ENCODE data around the gene TIMM44. TPM values are rescaled to one million over a fixed set of nuclear protein-coding genes. Genes with fewer than 3 reads are reported as not detected.

The TIMM44 gene
- total RNA-seq, 1 experiment from 2014 or later = 114 TPM

DNA sequence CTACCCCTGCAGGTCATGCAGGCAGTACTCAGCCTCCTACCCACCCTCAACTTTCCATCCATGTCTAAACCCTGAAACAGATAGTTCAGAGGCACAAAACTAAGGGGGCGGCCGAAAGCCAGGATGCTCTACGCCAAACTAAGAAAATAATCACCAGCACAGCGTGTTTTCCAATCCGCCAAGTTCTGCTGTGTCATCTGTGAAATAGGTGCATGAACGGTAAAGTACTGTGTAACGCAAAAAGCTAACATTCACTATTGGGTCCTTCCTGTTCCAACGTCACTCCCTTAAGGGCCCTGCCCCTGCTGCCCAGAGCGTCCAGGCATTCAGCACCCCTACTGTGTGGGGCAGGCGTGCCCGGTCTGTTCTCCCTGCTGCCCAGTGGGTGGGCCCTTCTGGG is 12.2 kb upstream of the TIMM44 start:
- no peak overlapping the region for H3T11ph ChIP-seq (ENCODE audit: low read length)
- H4K5ac ChIP-seq (ENCODE audit: insufficient read length, low read depth, low read length) = no peak overlapping the region
- no peak overlapping the region for H2BK12ac ChIP-seq (ENCODE audit: insufficient read length, low read depth, low read length)
- no peak overlapping the region for H4K91ac ChIP-seq (ENCODE audit: insufficient read length, low read depth, low read length)
- H3K18ac ChIP-seq (ENCODE audit: insufficient read length, low read depth, low read length) = no peak overlapping the region
- no peak overlapping the region for H2AFZ ChIP-seq (ENCODE audit: low read length)
- no peak overlapping the region for H3K9ac ChIP-seq (ENCODE audit: extremely low read depth, insufficient read length, low read length)
- H3K56ac ChIP-seq (ENCODE audit: insufficient read length, low read depth, low read length) = no peak overlapping the region
- no peak overlapping the region for H2BK15ac ChIP-seq (ENCODE audit: low read depth, low read length)
- no peak overlapping the region for H3K4me3 Mint-ChIP-seq
- no peaks in the 10 kb centered on the region for H4K20me1 ChIP-seq (ENCODE audit: control insufficient read depth, insufficient read depth, insufficient read length)
- H3K23me2 ChIP-seq (ENCODE audit: insufficient read length, low read depth, low read length, poor library complexity, severe bottlenecking) = no peaks in the 10 kb centered on the region
- H3K27ac ChIP-seq (ENCODE audit: insufficient read length, low read depth, low read length) = no peak overlapping the region
- peaks cover 11 to 15% of the 10 kb centered on the region in 2 experiments; a peak in 3 of 4 replicates for H3K4me1 Mint-ChIP-seq
- H3K79me1 ChIP-seq (ENCODE audit: insufficient read depth, low read depth, low read length, poor library complexity, severe bottlenecking) = no peaks in the 10 kb centered on the region
- H4K8ac ChIP-seq (replicated peaks; ENCODE audit: insufficient read length, low read depth, low read length) = no peak overlapping the region
- no peaks in the 10 kb centered on the region for H3K79me2 ChIP-seq (ENCODE audit: insufficient read depth, low read length)
- no peak overlapping the region for H2BK20ac ChIP-seq (ENCODE audit: low read depth, low read length, poor library complexity, severe bottlenecking)
- DNase-seq = no peak
- WGBS (ENCODE audit: extremely low coverage, insufficient read length, low lambda C conversion rate) = no CpG with 5 or more reads among the region's 11 CpGs
- no peaks in the 10 kb centered on the region for H3K9me3 ChIP-seq (ENCODE audit: control insufficient read depth, low read depth, low read length)
- no peak overlapping the region for H3K4ac ChIP-seq (ENCODE audit: low read depth, low read length)
- no peak overlapping the region for H3K14ac ChIP-seq (ENCODE audit: insufficient read depth, low read length)
- no peaks in the 10 kb centered on the region for H3K27me3 ChIP-seq (ENCODE audit: insufficient read depth, low read length)
- no peaks in the 10 kb centered on the region; the same call in 1 of the 2 replicates for H3K4me1 ChIP-seq (ENCODE audit: insufficient read depth, low read length)
- H2BK5ac ChIP-seq (ENCODE audit: insufficient read length, low read length) = no peak overlapping the region
- H3K4me2 ChIP-seq (ENCODE audit: insufficient read depth, insufficient read length, low read length) = no peak overlapping the region
- no peaks in the 10 kb centered on the region; a peak in 2 of 5 replicates for H3K9me3 Mint-ChIP-seq
- H3K27me3 Mint-ChIP-seq (ENCODE audit: low read depth) = no peaks in the 10 kb centered on the region
- H2AK5ac ChIP-seq (ENCODE audit: insufficient read length, low read length) = no peak overlapping the region
- TF ChIP-seq, protein P1, sequence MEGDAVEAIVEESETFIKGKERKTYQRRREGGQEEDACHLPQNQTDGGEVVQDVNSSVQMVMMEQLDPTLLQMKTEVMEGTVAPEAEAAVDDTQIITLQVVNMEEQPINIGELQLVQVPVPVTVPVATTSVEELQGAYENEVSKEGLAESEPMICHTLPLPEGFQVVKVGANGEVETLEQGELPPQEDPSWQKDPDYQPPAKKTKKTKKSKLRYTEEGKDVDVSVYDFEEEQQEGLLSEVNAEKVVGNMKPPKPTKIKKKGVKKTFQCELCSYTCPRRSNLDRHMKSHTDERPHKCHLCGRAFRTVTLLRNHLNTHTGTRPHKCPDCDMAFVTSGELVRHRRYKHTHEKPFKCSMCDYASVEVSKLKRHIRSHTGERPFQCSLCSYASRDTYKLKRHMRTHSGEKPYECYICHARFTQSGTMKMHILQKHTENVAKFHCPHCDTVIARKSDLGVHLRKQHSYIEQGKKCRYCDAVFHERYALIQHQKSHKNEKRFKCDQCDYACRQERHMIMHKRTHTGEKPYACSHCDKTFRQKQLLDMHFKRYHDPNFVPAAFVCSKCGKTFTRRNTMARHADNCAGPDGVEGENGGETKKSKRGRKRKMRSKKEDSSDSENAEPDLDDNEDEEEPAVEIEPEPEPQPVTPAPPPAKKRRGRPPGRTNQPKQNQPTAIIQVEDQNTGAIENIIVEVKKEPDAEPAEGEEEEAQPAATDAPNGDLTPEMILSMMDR (conservative IDR thresholded peaks at IDR 0.05) = no peak
- no peak overlapping the region for H2BK120ac ChIP-seq (ENCODE audit: low read depth, low read length, poor library complexity, severe bottlenecking)
- peaks cover 0 to 16% (median 9%) of the 10 kb centered on the region in 3 experiments; a peak in 4 of 7 replicates for H3K36me3 Mint-ChIP-seq (ENCODE audit: insufficient read depth in 1 of 3, low read depth in 3 of 3)
- 0 out of 7 replicates have a peak overlapping the region, but pooled peaks of 1 of the 3 experiments have one; percentile 48 for H3K27ac Mint-ChIP-seq
- H3K23ac ChIP-seq (ENCODE audit: insufficient read length, low read depth, low read length) = no peak overlapping the region
